DMS 273 treated with DMSO at 0.1 percent for 48 hours (cell line): ENCODE measurements around the gene PMM2.

Experiments used
- DNase-seq: peaks from one replicate; lab custom pipeline; 2025; lab: John Stamatoyannopoulos, UW

PMM2 gene

GRCh38 chr16:8851761-8852403 is 54.2 kb downstream of the PMM2 start:
- DNase-seq, result no peak

- no peak for DNase-seq
These were observed 54.9 kb downstream of the PMM2 start for GRCh38 chr16:8852534-8852933.

- no peak for DNase-seq
These were observed 55.5 kb downstream of the PMM2 start for GRCh38 chr16:8853150-8853549.

GRCh38 chr16:8853611-8854010 is 56.0 kb downstream of the PMM2 start:
- no peak for DNase-seq

- no peak for DNase-seq
These were observed 56.8 kb downstream of the PMM2 start for GRCh38 chr16:8854298-8854948.

- no peak for DNase-seq
These were observed 57.6 kb downstream of the PMM2 start for GRCh38 chr16:8855051-8855786.

GRCh38 chr16:8855972-8856371 is 58.3 kb downstream of the PMM2 start:
- DNase-seq, result no peak

GRCh38 chr16:8858994-8859912 is 61.6 kb downstream of the PMM2 start:
- no peak for DNase-seq

GRCh38 chr16:8859913-8860881 is 62.6 kb downstream of the PMM2 start:
- no peak for DNase-seq

GRCh38 chr16:8861563-8862308 is 64.1 kb downstream of the PMM2 start:
- no peak for DNase-seq

GRCh38 chr16:8862309-8863130 is 64.9 kb downstream of the PMM2 start:
- DNase-seq, result no peak

GRCh38 chr16:8863594-8864424 is 66.2 kb downstream of the PMM2 start:
- no peak for DNase-seq

- no peak for DNase-seq
These were observed 67.0 kb downstream of the PMM2 start for GRCh38 chr16:8864480-8865110.

- DNase-seq, result no peak
These were observed 67.7 kb downstream of the PMM2 start for GRCh38 chr16:8865145-8865882.

GRCh38 chr16:8866118-8866883 is 68.7 kb downstream of the PMM2 start:
- no peak for DNase-seq

- no peak for DNase-seq
These were observed 69.2 kb downstream of the PMM2 start for GRCh38 chr16:8866884-8867215.
